Hematopoietic multipotent progenitor cell (in vitro differentiated cells): ENCODE results near the gene CYGB. TPM values are rescaled to one million over a fixed set of nuclear protein-coding genes. Genes with fewer than 3 reads are reported as not detected.
"Not testable (repeated sequence)": the region's sequence is repeated elsewhere in the genome, so short reads cannot be mapped to it uniquely, and the experiment has no call there.

Source experiments
- DNase-seq, 3 donors: peaks; one replicate each; pipeline ENCODE4 v3.0.0-alpha.2; 2011 to 2015; ENCODE audit warnings: low read depth in 2 of 3, low spot score in 2 of 3
- total RNA-seq: library from RNA; depleted of rRNA; stranded (reverse); fragments of >200 nt; gene quantifications from one replicate; pipeline ENCODE4 v1.2.3, GENCODE V29; 2012

Gene CYGB
- total RNA-seq, 1 donor = 1.1 TPM

GRCh38 chr17:76538941-76539570, 1.5 kb upstream of the CYGB start:
- no peak for DNase-seq

DNA sequence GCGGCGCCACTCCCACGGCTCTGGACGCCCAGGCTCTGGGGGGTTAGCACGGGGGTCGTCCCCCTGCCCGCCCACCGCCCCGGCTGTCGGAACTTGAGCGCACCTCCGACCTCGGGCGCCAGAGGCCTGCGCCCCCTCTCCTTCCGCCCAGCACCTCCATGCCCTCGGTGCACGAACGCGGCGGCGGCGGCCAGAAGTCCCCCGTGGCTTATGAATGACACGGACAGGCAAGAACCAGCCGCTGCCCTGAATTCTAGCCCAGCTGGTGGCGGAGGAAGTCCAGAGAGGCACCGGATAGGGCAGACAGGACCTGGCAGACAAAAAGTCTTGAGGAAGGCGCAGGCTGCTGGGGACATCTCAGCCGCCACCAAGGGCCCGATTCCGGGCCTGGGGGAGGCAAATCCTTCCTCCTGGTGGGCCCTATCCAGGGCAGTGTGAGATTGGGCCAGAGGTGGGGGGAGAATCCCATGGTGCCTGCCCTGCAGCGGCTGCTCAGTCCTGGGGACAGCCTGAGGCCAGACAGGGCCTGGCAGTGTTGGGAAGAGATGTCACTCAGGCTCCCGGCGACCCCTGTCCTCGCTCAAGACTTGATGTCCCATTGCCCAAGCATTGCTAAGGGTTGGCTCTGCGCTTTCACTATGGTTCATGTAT, 897 bp upstream of the CYGB start:
- peak in 1 of 3 donors; percentile 21 for DNase-seq

GRCh38 chr17:76537288-76537577, 276 bp downstream of the CYGB start:
- no peak for DNase-seq

DNA sequence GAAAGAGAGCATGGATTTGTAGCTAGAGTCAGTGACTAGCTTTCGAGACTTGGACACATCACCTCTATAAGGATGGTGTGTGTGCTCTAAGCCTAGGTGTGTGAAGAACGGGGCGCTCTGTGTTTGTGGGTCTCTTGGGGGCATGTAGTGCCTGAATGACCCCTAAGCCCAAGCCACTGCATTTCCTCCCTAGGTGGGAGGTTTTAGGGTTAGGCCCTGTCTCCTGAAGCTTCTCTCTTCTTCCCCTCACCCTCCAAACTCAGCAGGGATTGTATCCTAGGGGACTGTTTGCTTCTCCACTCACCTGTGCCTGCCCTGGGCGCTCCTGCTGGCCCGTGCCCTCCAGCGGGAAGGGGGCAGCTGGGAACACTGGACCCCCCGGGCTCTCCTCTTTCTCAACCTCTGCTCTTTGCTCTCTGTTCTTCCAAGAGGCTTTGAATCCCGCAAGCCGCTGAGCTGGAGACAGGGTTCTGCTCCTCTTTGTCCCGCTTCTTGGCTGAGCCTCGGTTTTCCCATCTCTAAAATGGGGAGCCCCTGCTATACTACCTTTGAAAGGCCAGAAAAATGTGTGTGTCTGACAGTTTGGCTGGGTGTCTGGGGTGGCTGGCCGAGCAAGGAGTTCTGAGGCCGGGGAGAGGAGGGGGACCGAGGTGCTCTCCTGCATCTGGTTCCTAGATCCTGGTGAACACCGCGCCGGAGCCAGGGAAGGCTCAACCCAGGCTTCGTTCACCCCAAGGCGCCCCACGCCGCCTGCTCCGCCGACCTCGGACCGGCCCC, 810 bp downstream of the CYGB start:
- no peak for DNase-seq

DNA sequence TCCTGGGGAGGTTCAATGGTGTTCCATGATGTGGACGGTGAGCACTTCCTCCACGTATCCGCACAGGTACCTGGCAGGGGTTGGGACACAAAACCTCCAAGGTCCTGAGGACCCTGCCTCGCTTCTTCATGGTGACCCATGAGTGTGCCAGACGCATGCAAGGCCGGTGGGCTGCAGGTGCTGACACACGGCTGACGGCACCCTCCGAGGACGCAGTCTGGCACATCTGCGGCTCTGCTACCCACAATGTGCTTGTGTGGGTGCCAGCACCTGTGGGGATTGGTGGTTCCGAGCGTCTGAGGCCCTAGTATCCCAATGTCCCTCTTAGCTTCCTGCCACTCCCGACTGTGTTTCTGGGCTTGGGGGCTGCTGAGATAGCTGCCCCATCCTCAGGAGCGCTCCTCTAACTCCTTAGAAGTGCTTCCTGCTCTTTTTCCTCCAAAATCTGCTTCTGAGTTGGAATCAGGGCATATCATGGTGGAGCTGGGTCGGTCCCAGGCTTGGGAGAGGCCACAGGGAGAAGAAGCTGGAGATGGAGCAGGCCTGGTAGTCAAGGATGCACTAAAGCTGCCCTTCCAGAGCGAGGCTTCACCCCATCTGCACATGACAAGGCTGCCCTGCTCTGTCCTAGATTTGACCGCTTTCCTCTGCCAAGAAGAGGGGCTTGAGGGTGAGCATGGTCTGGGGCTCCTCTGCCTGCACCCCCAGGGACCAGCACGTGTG, 1.6 kb downstream of the CYGB start:
- DNase-seq = no peak

DNA sequence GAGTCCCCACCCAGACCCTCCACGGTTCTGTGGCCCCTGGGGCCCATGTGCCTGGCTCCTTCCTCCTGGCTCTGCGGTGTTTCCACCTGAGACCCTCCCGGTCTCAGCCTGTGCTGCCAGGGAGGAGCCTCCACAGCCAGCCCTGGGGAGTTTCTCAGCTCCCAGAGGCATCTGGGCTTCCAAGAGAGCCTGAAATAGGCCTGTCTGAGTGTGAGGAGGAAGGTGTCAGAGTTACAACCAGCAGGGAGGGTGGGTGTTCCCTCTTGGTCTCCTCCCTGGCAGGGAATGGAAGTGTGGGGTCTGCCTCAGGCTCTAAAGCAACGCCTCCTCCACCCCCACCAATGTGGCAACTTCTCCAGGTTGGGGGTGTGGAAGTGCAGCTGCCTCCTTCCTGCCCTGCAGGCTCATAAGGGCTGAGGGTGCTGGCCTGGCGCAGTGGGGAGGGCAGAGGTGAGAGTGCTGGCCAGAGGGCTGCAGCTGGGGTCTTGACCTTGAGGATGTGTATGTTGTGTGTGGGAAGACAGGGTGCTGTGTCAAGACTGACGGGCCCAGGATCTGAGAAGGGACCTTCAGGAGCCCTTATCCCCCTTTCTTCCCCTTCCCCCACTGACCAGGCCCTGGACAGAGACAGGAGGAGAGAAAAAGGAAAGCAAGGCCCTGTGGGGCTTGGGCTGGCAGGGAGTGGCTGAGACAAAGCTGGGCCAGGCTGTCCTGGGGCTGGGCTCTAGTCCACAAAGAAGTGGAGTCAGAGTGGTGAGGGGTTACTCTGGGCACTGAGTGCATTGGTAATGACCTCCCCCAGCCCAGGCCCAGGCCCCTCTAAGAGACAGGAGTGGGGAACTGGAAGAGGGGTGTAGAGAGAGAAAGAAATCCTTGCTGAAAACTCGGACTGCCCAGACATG, 2.4 kb downstream of the CYGB start:
- no peak for DNase-seq

GRCh38 chr17:76533640-76534359, 3.7 kb downstream of the CYGB start:
- not testable (repeated sequence) for DNase-seq

DNA sequence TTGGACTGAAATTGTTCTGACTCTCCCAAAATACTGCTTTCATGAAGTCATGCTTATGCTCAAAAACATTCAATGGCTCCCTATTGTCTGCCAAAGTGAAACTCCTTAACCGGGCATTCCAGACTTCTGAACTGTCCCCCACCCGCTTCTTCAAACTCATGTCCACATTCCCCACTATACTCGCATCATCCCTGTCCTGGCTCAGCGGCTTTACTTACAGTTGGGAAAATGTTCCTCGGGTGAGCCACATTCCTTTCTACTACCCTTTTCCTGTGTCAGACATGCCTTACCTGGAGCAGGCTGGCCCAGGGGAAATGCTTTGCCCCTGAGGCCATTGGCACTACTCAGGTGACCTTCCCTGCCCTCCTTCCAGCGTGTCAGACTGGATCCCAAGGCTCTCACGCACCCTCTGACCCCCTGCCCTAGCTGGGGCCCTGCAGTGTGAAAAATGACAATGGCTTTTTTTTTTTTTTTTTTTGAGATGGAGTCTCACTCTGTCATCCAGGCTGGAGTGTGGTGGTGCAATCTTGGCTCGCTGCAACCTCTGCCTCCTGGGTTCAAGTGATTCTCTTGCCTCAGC, 5.3 kb downstream of the CYGB start:
- no peak for DNase-seq

- no peak for DNase-seq
Measured at GRCh38 chr17:76531486-76532038, 5.9 kb downstream of the CYGB start.

- no peak for DNase-seq
Measured at GRCh38 chr17:76530811-76531485, 6.6 kb downstream of the CYGB start.

DNA sequence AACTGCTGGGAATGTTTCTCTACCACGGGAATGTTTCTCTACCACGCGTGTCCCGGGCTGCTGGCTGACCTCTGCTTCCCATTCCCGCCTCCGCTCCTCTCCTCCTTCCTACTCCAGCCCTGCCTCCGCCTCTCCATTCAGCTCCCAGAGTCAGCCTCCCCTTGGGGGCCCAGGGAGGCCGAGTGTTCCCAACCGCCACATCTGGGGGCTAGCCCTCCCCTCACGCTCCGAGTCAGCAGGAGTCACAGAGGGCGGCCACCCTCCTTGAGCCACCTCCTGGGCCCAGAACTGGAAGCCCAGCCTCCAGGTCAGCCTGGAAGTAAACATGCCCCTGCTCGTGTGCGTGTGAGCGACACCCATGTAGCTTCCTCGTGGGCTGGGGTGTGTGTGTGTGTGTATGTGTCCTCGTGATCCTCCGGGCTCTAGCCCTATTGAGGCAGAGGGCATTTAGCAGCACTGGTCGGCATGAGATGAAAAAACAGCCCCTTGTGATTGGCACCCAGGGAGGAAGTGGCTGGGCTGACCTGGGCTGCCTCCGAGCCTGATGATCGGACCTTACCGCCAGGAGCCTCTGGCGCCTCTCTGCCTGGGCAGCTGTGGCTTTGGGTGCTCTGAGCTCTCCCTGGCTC, 7.3 kb downstream of the CYGB start:
- no peak for DNase-seq

DNA sequence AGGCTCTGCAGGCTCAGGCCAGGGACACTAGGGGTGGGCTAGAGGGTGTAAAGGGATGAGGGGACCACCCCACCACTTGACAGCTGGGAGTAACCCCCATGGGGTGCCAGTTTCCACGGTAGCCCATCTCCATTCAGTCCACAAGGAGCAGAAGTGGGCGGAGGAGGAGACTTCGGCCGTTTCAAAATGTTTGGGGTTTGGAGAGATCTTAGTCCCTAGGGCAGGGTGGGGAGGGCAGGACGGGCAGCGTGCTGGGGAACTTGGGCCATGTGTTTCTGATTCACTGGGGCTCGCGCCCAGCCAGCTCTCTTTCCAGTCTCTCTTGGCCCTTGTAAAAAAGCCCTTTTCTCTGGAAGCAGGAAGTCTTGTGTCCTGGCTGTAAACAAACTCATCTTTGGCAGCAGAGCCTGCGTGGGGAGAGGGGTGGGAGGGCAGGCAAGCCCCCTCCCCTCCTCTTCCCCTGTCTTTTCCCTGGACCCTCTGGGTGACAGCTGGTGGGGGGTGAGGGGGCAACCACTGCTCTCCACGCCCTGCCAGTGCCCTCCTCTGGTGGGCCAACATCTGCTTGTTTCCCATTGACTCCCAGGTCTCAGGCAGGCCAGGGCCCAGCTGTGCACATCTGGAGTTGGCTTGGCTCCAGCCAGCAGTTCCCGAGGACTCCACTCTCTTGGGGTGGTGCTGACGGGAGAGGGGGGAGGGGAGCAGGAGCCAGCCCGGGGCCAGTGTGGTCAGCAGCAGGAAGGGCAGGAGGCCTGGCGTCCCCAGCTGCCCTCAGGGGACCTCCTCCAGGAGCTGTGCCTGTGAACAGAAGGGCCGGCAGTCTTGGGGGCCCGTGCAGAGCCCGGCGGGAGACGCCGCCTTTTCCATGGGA, 8.1 kb downstream of the CYGB start:
- DNase-seq = no peak

DNA sequence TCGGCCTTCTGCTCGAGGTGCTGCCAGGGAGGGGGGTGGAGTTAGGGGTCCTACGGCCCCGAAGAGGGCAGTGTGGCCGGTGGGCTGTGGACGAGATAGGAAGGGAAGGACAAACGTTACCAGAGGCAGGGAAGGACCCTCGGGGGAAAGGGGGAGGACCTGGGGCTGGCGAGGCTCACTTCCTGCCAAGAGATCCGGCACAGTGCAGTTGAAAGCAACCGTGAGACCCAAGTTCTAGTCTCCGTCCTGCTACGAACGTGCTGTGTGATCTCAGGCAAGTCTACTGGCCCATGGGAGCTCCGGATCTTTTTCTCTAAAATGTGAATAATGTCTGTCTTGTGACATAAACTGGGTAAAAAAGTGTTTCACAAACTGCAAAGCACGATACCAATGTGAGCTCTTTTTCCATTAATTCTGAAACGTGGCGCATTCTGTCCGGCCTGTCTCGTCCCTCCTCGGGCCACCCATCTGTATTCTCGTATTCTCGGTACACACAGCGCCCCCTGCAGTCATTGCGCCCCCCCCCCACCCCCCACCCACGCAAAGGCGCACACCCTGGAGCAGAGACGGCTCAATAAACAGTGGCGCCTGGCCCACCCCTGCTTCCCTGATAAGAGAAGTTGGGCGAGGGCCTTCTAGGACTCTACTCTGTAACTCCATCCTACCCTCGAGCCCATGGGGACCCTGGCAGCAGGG, 8.8 kb downstream of the CYGB start:
- peak in 1 of 3 donors; percentile 18 for DNase-seq

GRCh38 chr17:76528156-76528527, 9.4 kb downstream of the CYGB start:
- no peak for DNase-seq

DNA sequence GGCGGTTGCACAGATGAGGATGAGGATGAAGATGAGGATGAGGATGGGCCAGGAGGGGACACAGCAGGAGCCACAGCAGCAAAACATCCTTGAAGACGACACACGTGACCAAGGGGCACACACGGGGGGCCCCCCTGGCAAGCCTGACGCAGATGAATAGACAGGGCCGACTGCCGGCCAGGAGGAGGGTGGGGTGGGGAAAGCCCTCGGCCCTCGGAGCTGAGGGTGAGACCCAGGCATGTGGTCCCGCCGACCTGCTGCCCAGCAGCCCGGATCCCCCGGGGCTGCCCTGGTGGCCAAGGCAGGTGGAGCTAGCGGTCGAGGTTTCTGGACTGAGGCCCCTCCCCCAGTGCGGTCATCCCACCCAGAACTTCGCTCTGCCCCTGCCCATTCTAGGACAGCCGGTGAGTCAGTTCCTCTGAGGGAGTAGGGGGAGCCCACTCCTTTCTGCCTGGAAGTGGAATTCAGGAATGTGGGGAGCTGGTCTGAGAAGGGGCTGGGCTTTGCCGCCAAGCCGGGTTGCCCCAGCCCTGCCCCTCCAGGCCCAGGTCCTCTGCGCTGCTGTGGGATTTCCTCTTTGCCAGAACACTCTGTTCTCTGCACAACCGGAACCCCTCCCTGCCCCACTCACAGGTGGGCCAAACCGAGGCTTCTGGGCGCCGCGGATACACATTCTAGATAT, 9.9 kb downstream of the CYGB start:
- DNase-seq = peak in 2 of 3 donors; percentile 52 to 60

GRCh38 chr17:76527016-76527415, 10.5 kb downstream of the CYGB start:
- DNase-seq = not testable (repeated sequence)
